Epithelial cell of proximal tubule (primary cell): ENCODE data around the gene LRRC32. TPM values are rescaled to one million over a fixed set of nuclear protein-coding genes. Genes with fewer than 3 reads are reported as not detected.

Experiments
- DNase-seq: peaks from one replicate; pipeline ENCODE4 v3.0.0-alpha.2; 2011; ENCODE audit warnings: low read depth
- H3K4me3 ChIP-seq: 2 replicates; pipeline ENCODE4 v1.5.1; 2011; ENCODE audit warnings: low read depth, mild to moderate bottlenecking, low read length
- total RNA-seq: library from RNA; depleted of rRNA; stranded (reverse); fragments of >200 nt; gene quantifications from 2 replicates; pipeline ENCODE4 v1.2.3, GENCODE V29; 2015
- TF ChIP-seq, protein P1 (sequence below): conservative IDR thresholded peaks from 2 replicates; pipeline ENCODE4 v1.5.1; 2012; ENCODE audit warnings: low read depth, mild to moderate bottlenecking, low read length

The LRRC32 gene
- total RNA-seq, 1 donor from 2014 or later: 0.29 TPM

- TF ChIP-seq, protein P1, sequence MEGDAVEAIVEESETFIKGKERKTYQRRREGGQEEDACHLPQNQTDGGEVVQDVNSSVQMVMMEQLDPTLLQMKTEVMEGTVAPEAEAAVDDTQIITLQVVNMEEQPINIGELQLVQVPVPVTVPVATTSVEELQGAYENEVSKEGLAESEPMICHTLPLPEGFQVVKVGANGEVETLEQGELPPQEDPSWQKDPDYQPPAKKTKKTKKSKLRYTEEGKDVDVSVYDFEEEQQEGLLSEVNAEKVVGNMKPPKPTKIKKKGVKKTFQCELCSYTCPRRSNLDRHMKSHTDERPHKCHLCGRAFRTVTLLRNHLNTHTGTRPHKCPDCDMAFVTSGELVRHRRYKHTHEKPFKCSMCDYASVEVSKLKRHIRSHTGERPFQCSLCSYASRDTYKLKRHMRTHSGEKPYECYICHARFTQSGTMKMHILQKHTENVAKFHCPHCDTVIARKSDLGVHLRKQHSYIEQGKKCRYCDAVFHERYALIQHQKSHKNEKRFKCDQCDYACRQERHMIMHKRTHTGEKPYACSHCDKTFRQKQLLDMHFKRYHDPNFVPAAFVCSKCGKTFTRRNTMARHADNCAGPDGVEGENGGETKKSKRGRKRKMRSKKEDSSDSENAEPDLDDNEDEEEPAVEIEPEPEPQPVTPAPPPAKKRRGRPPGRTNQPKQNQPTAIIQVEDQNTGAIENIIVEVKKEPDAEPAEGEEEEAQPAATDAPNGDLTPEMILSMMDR: no peak
- H3K4me3 ChIP-seq: no peak overlapping the region
- DNase-seq: no peak
Observed at GRCh38 chr11:76654980-76655379, 15.6 kb downstream of the LRRC32 start.

GRCh38 chr11:76654298-76654851, 16.2 kb downstream of the LRRC32 start:
- H3K4me3 ChIP-seq: no peak overlapping the region
- TF ChIP-seq, protein P1: no peak

DNA sequence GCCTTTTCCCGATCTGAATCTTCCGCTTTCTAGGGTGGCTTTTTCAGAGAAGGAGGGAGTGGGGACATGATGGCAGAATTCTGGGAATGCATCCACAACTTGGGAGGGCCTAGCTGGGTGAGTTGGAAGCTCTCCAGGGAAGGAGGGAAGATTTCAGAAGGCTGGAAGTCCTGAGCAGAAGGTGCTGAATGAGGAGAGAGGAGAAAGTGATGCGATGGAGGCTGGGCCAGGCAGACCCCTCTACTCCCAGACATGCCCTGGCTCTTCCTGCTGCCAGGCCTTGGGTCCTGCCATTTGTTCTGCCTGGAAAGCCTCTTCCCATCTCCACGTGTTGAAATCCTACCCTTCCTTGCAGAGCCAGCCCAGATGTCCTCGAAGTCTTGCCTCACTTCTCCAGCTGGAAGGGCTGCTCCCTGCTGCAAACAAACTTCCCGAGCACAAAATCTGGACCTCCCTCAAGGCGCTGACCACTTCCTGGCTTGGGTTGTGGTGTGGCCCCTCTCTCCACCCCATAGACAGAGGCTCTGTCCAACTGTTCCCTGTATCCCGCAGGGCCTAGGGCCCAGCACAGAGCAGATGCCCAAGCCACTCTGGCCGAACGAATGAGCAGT, 16.8 kb downstream of the LRRC32 start:
- no peak for DNase-seq
- TF ChIP-seq, protein P1: no peak
- no peak overlapping the region for H3K4me3 ChIP-seq

More at GRCh38 chr11:76654298-76654851, 16.2 kb downstream of the LRRC32 start:
- DNase-seq: no peak

DNA sequence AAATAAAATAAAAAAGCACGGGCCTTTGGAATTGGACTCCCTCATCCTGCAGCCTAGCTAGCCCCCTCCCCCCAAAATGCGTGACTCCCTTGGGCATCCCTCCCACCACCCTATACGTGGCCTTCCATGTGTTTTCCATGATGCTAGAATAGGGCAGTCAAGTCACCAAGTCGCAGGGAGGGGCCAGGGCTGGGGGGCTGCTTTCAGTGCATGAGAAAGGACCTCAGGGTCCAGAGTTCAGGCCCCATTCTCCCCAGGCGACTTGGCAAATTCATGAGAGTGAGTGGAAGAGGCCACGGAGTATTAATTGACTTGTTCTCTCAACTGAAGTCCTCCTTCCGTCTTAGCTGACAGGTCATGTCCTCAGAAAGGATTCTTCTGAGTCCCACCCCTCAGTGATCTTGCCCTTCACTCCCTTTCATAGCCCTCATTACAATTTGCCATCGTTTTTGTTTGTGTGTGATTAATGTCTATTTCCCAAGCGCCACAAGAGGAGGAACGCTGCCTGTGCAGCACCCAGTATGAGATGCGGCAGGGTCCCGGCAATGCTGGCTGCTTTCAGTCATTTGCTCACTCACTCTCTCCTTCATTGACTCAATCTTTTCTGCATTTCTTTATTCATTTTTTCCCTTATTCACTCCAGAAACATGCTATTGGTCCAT, 17.4 kb downstream of the LRRC32 start:
- DNase-seq: no peak
- H3K4me3 ChIP-seq: no peak overlapping the region
- TF ChIP-seq, protein P1: no peak

GRCh38 chr11:76649851-76650372, 20.6 kb downstream of the LRRC32 start:
- no peak overlapping the region for H3K4me3 ChIP-seq
- TF ChIP-seq, protein P1: no peak
- no peak for DNase-seq

- no peak for DNase-seq
- no peak overlapping the region for H3K4me3 ChIP-seq
- TF ChIP-seq, protein P1: no peak
Observed at GRCh38 chr11:76649011-76649410, 21.5 kb downstream of the LRRC32 start.

DNA sequence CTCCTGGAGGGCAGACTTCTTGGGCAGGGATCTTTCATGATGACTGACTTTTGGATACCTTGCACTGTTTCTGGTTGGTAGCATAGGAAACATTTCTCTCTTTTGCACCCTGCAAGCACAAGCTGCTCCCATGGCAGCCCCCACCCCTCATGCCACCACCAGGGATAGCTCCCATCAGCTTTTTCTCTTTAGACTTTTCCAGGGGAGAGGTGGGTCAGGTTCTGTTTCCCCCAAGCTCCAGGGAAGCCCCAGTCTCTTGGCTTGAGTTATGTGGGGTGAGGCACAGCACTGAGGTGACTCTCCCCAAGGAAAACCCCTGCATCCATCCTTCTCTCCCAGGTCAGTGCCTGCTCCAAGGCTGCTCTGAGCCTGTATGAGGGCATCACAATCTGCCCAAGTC, 22.5 kb downstream of the LRRC32 start:
- DNase-seq: no peak
- H3K4me3 ChIP-seq: no peak overlapping the region
- TF ChIP-seq, protein P1: no peak
